HepG2 (cell line): ENCODE data around the gene JSRP1. TPM values are rescaled to one million over a fixed set of nuclear protein-coding genes. Genes with fewer than 3 reads are reported as not detected.

Experiments
- CHD4 ChIP-seq: fragments of 200-600 bp; sonication (generic); IDR thresholded peaks from 2 replicates; pipeline ENCODE4 v1.7.0; 2017; ENCODE audit warnings: mild to moderate bottlenecking, low read length, borderline replicate concordance
- DNMT3B ChIP-seq: conservative IDR thresholded peaks from 2 replicates; pipeline ENCODE4 v1.6.1; 2016; ENCODE audit warnings: missing biosample characterization, control low read depth
- GTF3A ChIP-seq: sonication (generic); formaldehyde crosslinking; conservative IDR thresholded peaks from 2 replicates; pipeline ENCODE4 v1.4.0; 2020; ENCODE audit warnings: mild to moderate bottlenecking, missing genetic modification reagents
- HMGXB3 ChIP-seq: sonication (generic); formaldehyde crosslinking; IDR thresholded peaks from 2 replicates; pipeline ENCODE4 v1.4.0; 2020; ENCODE audit warnings: missing genetic modification reagents, borderline replicate concordance
- PREB ChIP-seq: sonication (generic); formaldehyde crosslinking; IDR thresholded peaks from 2 replicates; pipeline ENCODE4 v1.4.0; 2020; ENCODE audit warnings: missing genetic modification reagents
- SALL1 ChIP-seq: sonication (generic); formaldehyde crosslinking; IDR thresholded peaks from 2 replicates; pipeline ENCODE4 v1.8.0; 2022; ENCODE audit warnings: mild to moderate bottlenecking, missing genetic modification reagents
- SIX4 ChIP-seq: sonication (generic); formaldehyde crosslinking; IDR thresholded peaks from 2 replicates; pipeline ENCODE4 v1.4.0; 2020; ENCODE audit warnings: missing genetic modification reagents
- SRSF4 ChIP-seq: fragments of 200-400 bp; formaldehyde crosslinking; IDR thresholded peaks from one replicate; pipeline ENCODE4 v1.6.1; 2018; ENCODE audit warnings: mild to moderate bottlenecking, low read depth, low read length, moderate library complexity; ENCODE audit not compliant: poor library complexity, severe bottlenecking
- TFDP2 ChIP-seq: sonication (generic); formaldehyde crosslinking; IDR thresholded peaks from 2 replicates; pipeline ENCODE4 v1.4.0; 2020; ENCODE audit warnings: missing genetic modification reagents
- ZBTB4 ChIP-seq: sonication (generic); formaldehyde crosslinking; IDR thresholded peaks from 2 replicates; pipeline ENCODE4 v1.4.0; 2020; ENCODE audit warnings: missing genetic modification reagents, mild to moderate bottlenecking, borderline replicate concordance
- ZKSCAN5 ChIP-seq: sonication (generic); formaldehyde crosslinking; IDR thresholded peaks from 2 replicates; pipeline ENCODE4 v1.5.1; 2020; ENCODE audit warnings: mild to moderate bottlenecking, missing genetic modification reagents
- ZNF646 ChIP-seq: sonication (generic); formaldehyde crosslinking; IDR thresholded peaks from 2 replicates; pipeline ENCODE4 v1.9.0; 2021; ENCODE audit warnings: mild to moderate bottlenecking, missing genetic modification reagents
- polyA plus RNA-seq, 8 experiments: library from polyadenylated mRNA; depleted of rRNA in 3 of 8; stranded (reverse) in 7 of 8; unstranded in 1 of 8; fragments of >200 nt; fragmentation: Illumina TruSeq in 4 of 8; extraction: Trizol in 4 of 8; gene quantifications; 2 replicates each; pipeline versions ENCODE4 v1.2.1 to v1.2.3, GENCODE V29; 2011 to 2016; ENCODE audit warnings: low read depth in 4 of 8, missing spikeins in 1 of 8, mixed read lengths in 1 of 8; ENCODE audit not compliant: insufficient read depth in 1 of 8
- total RNA-seq, 5 experiments: library from RNA; depleted of rRNA; stranded (reverse); fragments of >200 nt; fragmentation: Illumina TruSeq; extraction: Trizol; gene quantifications; 2 replicates each; pipeline ENCODE4 v1.2.3, GENCODE V29; 2016; ENCODE audit warnings: low read depth in 1 of 5

Gene JSRP1
- total and polyA plus RNA-seq, 2 of the 13 experiments (the other 11 are each of a cell fraction or from before 2014, with no cell fraction given) = 0.16 to 0.38 TPM

- TF ChIP-seq ZBTB4 (no peak), SALL1 (CRISPR knock-in tag) (peak; percentile 67; the same call in 1 of the 2 replicates), ZKSCAN5 (no peak), PREB (CRISPR knock-in tag) (no peak), GTF3A (CRISPR knock-in tag) (no peak), CHD4 (no peak), HMGXB3 (CRISPR knock-in tag) (no peak), SIX4 (no peak), ZNF646 (CRISPR knock-in tag) (no peak), TFDP2 (peak; percentile 42; the same call in 1 of the 2 replicates), DNMT3B (CRISPR knock-in tag) (no peak), SRSF4 (no peak)
These were observed 32.2 kb upstream of the JSRP1 start (continued) for GRCh38 chr19:2288338-2288817.
